IMR-90 (cell line): ENCODE measurements around the gene KCNT1. TPM values are rescaled to one million over a fixed set of nuclear protein-coding genes. Genes with fewer than 3 reads are reported as not detected.

Experiments used
- ATAC-seq: fragments of 200-7000 bp; cut with Tn5 transposase; 2 replicates; pipeline ENCODE4 v1.9.1; 2020; ENCODE audit warnings: low read depth, mild to moderate bottlenecking, moderate library complexity
- BruUV-seq: library from RNA; stranded (reverse); fragments of 400-500 nt; replicated peaks from 2 replicates; lab custom pipeline; 2021; lab: Mats Ljungman, UMichigan
- CTCF ChIA-PET: fragments of 300-600 bp; formaldehyde crosslinking; extraction: SDS; loops from one replicate; lab custom pipeline; 2021; ENCODE audit warnings: antibody characterized with exemption; lab: Yijun Ruan, JAX
- POLR2A ChIA-PET: fragments of 300-600 bp; sonication (Branson Sonifier 250); formaldehyde crosslinking; loops from one replicate; lab custom pipeline; 2022; ENCODE audit warnings: antibody characterized with exemption; ENCODE audit not compliant: unreplicated experiment; lab: Charles Lee
- DNase-seq: peaks from one replicate; pipeline ENCODE4 v3.0.0; 2013
- H2AFZ ChIP-seq: replicated peaks from 2 replicates; pipeline ENCODE3; 2013; ENCODE audit warnings: low read length, mild to moderate bottlenecking; ENCODE audit not compliant: poor library complexity
- H2AK5ac ChIP-seq: 2 replicates; pipeline ENCODE4 v1.6.1; 2013; ENCODE audit warnings: low read depth, low read length, inconsistent platforms
- H2AK9ac ChIP-seq: replicated peaks from 2 replicates; pipeline ENCODE3; 2013; ENCODE audit warnings: mild to moderate bottlenecking, low read depth, low read length, moderate library complexity; ENCODE audit not compliant: poor library complexity
- H2BK120ac ChIP-seq: 2 replicates; pipeline ENCODE4 v1.6.1; 2013; ENCODE audit warnings: low read depth, low read length, inconsistent platforms
- H2BK15ac ChIP-seq: 3 replicates; pipeline ENCODE4 v1.6.1; 2013; ENCODE audit warnings: low read depth, low read length, inconsistent platforms
- H2BK20ac ChIP-seq: 2 replicates; pipeline ENCODE4 v1.6.1; 2013; ENCODE audit warnings: low read depth, mild to moderate bottlenecking, inconsistent platforms, low read length, moderate library complexity
- H2BK5ac ChIP-seq: 2 replicates; pipeline ENCODE4 v1.6.1; 2013; ENCODE audit warnings: mild to moderate bottlenecking, low read depth, low read length, inconsistent platforms; ENCODE audit not compliant: poor library complexity, severe bottlenecking
- H3K14ac ChIP-seq: replicated peaks from 2 replicates; pipeline ENCODE4 v1.6.1; 2013; ENCODE audit warnings: low read depth, low read length, inconsistent platforms
- H3K18ac ChIP-seq: 2 replicates; pipeline ENCODE4 v1.6.1; 2013; ENCODE audit warnings: low read depth, low read length, control low read depth
- H3K23ac ChIP-seq: 2 replicates; pipeline ENCODE4 v1.6.1; 2013; ENCODE audit warnings: low read depth, low read length, inconsistent platforms
- H3K27ac ChIP-seq: 2 replicates; pipeline ENCODE4 v1.5.1; 2013; ENCODE audit warnings: mild to moderate bottlenecking, control low read depth, low read length; ENCODE audit not compliant: insufficient read depth
- H3K27me3 ChIP-seq: 2 replicates; pipeline ENCODE4 v1.6.1; 2013; ENCODE audit warnings: low read length; ENCODE audit not compliant: control insufficient read depth, insufficient read depth
- H3K36me3 ChIP-seq: 2 replicates; pipeline ENCODE4 v1.6.1; 2013; ENCODE audit warnings: low read length, mixed read lengths; ENCODE audit not compliant: control insufficient read depth, insufficient read depth
- H3K4ac ChIP-seq: 2 replicates; pipeline ENCODE4 v1.6.1; 2013; ENCODE audit warnings: low read depth, low read length, inconsistent platforms
- H3K4me1 ChIP-seq: 2 replicates; pipeline ENCODE4 v1.6.1; 2013; ENCODE audit warnings: low read length, mixed read lengths; ENCODE audit not compliant: control insufficient read depth, insufficient read depth
- H3K4me2 ChIP-seq: 2 replicates; pipeline ENCODE4 v1.6.1; 2013; ENCODE audit warnings: low read depth, mild to moderate bottlenecking, control low read depth, low read length, moderate library complexity
- H3K4me3 ChIP-seq: 2 replicates; pipeline ENCODE4 v1.5.1; 2013; ENCODE audit warnings: low read depth, mild to moderate bottlenecking, control low read depth, low read length, moderate library complexity; ENCODE audit not compliant: insufficient read depth
- H3K56ac ChIP-seq: 2 replicates; pipeline ENCODE4 v1.6.1; 2013; ENCODE audit warnings: low read length, inconsistent platforms; ENCODE audit not compliant: insufficient read depth; ENCODE audit errors: extremely low read depth
- H3K79me1 ChIP-seq, 2 experiments: 2 replicates each; pipeline ENCODE4 v1.6.1; 2013; ENCODE audit warnings: low read length in 2 of 2, inconsistent platforms in 1 of 2, low read depth in 1 of 2
- H3K9ac ChIP-seq: 2 replicates; pipeline ENCODE4 v1.6.1; 2013; ENCODE audit warnings: low read depth, low read length, control low read depth
- H3K9me1 ChIP-seq: 2 replicates; pipeline ENCODE4 v1.6.1; 2013; ENCODE audit warnings: low read length, inconsistent platforms; ENCODE audit not compliant: insufficient read depth
- H3K9me3 ChIP-seq: 2 replicates; pipeline ENCODE4 v1.6.1; 2013; ENCODE audit warnings: low read length; ENCODE audit not compliant: control insufficient read depth, insufficient read depth
- H4K20me1 ChIP-seq: 2 replicates; pipeline ENCODE4 v1.6.1; 2013; ENCODE audit warnings: low read length, inconsistent platforms; ENCODE audit not compliant: insufficient read depth
- H4K5ac ChIP-seq: 2 replicates; pipeline ENCODE4 v1.6.1; 2013; ENCODE audit warnings: mild to moderate bottlenecking, low read depth, low read length, control low read depth
- H4K8ac ChIP-seq, 2 experiments: 2 replicates each; pipeline ENCODE4 v1.6.1; 2013; ENCODE audit warnings: low read depth in 2 of 2, low read length in 2 of 2, control low read depth in 1 of 2, inconsistent platforms in 1 of 2
- H4K91ac ChIP-seq: 2 replicates; pipeline ENCODE4 v1.6.1; 2013; ENCODE audit warnings: low read depth, low read length, inconsistent platforms; ENCODE audit not compliant: insufficient read depth
- CEBPB ChIP-seq: IDR thresholded peaks from 2 replicates; pipeline ENCODE4 v1.6.1; 2012; ENCODE audit warnings: low read depth, low read length, improper control_type of control experiment
- MAZ ChIP-seq: IDR thresholded peaks from 2 replicates; pipeline ENCODE4 v1.6.1; 2012; ENCODE audit warnings: low read depth, mild to moderate bottlenecking, low read length, improper control_type of control experiment, moderate library complexity, borderline replicate concordance
- RCOR1 ChIP-seq: IDR thresholded peaks from 2 replicates; pipeline ENCODE4 v1.6.1; 2012; ENCODE audit warnings: mild to moderate bottlenecking, low read length, improper control_type of control experiment; ENCODE audit not compliant: insufficient replicate concordance
- WGBS, 2 experiments: methylation state at CpG; one replicate each; pipeline versions ENCODE4 v1.1.5 to v1.1.7; 2013; ENCODE audit warnings: missing lambda C conversion rate in 2 of 2; ENCODE audit not compliant: insufficient read length in 1 of 2; ENCODE audit errors: extremely low coverage in 2 of 2; 5-methylcytosine and 5-hydroxymethylcytosine counted together
- dilution Hi-C: fragments of 300-500 bp; cut with HindIII; formaldehyde crosslinking; loops from one replicate; pipeline ENCODE4 v1.14.3; 2018; ENCODE audit warnings: low sequenced_read_pairs; ENCODE audit not compliant: unreplicated experiment
- in situ Hi-C: fragments of 300-500 bp; cut with MboI; formaldehyde crosslinking; loops from 3 replicates; pipeline ENCODE4 v1.14.3; 2019; ENCODE audit warnings: low sequenced_read_pairs, inconsistent platforms, mixed read lengths
- intact Hi-C: fragments of 100-400 bp; cut with micrococcal nuclease; formaldehyde crosslinking; loops from 2 replicates; pipeline ENCODE4 v1.10.0; 2022
- polyA plus RNA-seq, 3 experiments: library from polyadenylated mRNA; depleted of rRNA; stranded (reverse); fragments of >200 nt; gene quantifications; 2 replicates each; pipeline ENCODE4 v1.2.3, GENCODE V29; 2012; ENCODE audit warnings: low replicate concordance in 1 of 3
- total RNA-seq: library from RNA; depleted of rRNA; stranded (reverse); fragments of >200 nt; gene quantifications from 2 replicates; pipeline ENCODE4 v1.2.3, GENCODE V29; 2012

Gene KCNT1
- total and polyA plus RNA-seq, 2 of the 4 experiments (the other 2 are of a cell fraction) = not detected

DNA sequence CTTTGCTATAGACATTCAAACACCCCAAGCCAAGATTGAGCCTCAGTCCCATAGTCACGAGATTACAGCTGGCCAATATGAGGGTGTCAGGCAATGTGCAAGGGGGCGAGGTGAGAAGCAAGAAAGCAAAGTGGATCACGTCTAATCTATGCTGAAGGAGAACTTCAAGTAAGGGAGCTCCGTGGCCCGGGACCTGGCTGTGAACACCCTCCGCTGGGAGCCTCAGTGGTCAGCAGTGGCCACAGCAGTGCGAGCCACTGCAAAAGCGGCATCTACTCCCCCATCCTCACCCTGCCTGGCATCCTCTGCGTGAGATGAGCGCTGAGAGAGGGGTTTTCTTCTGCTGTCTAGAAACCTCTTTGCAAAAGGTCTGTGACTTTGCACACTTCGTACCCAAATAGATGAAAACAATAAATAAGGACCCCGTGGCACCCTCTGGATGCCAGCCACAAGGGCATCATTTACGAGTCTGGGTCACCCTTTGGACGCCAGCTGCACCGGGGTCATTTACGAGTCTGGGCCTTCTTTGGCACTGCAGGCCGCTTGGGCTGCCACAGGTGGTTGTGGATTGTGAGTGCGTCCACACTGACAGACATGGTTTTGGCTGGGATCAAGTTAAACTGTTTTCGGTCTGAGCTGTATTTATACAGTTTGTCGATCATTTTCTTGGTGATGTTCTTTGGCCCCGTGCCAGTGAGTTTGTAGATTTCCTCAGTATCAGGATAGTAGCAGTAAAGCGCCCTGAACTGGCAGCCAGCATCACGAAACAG, 109.0 kb downstream of the KCNT1 start:
- Histone ChIP-seq H2BK20ac (no peak overlapping the region), H3K56ac (no peak overlapping the region), H4K91ac (no peak overlapping the region), H3K4me3 (no peak overlapping the region), H3K9me1 (peaks cover 11% of the 10 kb centered on the region; the same call in 1 of the 2 replicates), H3K4me1 (no peaks in the 10 kb centered on the region), H3K23ac (no peak overlapping the region), H4K20me1 (0 out of 2 replicates have a peak, but pooled peaks cover 5% of the 10 kb centered on the region), H3K27ac (no peak overlapping the region), H3K9me3 (no peaks in the 10 kb centered on the region), H2AFZ (no peak overlapping the region), H4K8ac (no peak overlapping the region), H2BK120ac (no peak overlapping the region), H3K27me3 (no peaks in the 10 kb centered on the region), H4K5ac (no peak overlapping the region), H2BK5ac (no peak overlapping the region), H2AK5ac (no peak overlapping the region), H3K9ac (no peak overlapping the region), H2AK9ac (no peak overlapping the region), H3K36me3 (peaks cover 45% of the 10 kb centered on the region), H3K14ac (no peak overlapping the region), H3K4ac (no peak overlapping the region), H3K18ac (no peak overlapping the region), H3K4me2 (no peak overlapping the region), H3K79me1 (peaks cover 0 to 3% of the 10 kb centered on the region in 2 experiments; a peak in 1 of 4 replicates), H2BK15ac (no peak overlapping the region)
- ChIA-PET CTCF (no interaction called here), POLR2A (no interaction called here)
- no peak for DNase-seq
- WGBS, 2 experiments = 93% methylated on average over 10 of the region's 23 CpGs; no CpG with 5 or more reads in 1 of the 2 experiments
- no peak for ATAC-seq
- intact Hi-C loops (no loop called here), in situ Hi-C loops (no loop called here), dilution Hi-C loops (no loop called here)
- BruUV-seq = no TSS peak
- TF ChIP-seq MAZ (no peak), CEBPB (no peak), RCOR1 (no peak)
